Adrenal gland (tissue), 12 donors: ENCODE data around the gene PRR18. TPM values are rescaled to one million over a fixed set of nuclear protein-coding genes. Genes with fewer than 3 reads are reported as not detected.
"Not testable (repeated sequence)": the region's sequence is repeated elsewhere in the genome, so short reads cannot be mapped to it uniquely, and the experiment has no call there.

ENCODE experiments used
- DNase-seq, 7 donors: peaks; one replicate each; pipeline ENCODE4 v3.0.0-alpha.2; 2019 to 2020
- H3K27ac ChIP-seq, 5 donors: fragments of 200-600 bp; sonication (generic) in 4 of 5; 1 replicate in 3 of 5; 2 replicates in 2 of 5; pipeline versions ENCODE4 v1.5.1 to v1.8.0; 2016 to 2020; ENCODE audit warnings: mild to moderate bottlenecking in 1 of 5
- H3K27me3 ChIP-seq: fragments of 200-600 bp; 2 replicates; pipeline ENCODE4 v1.8.0; 2021
- H3K36me3 ChIP-seq, 2 donors: fragments of 200-600 bp; replicated peaks in 1 of 2; 1 replicate in 1 of 2; 2 replicates in 1 of 2; pipeline versions ENCODE4 v1.5.1 to v1.8.0; 2018 to 2022
- H3K4me1 ChIP-seq, 2 donors: fragments of 200-600 bp; replicated peaks in 1 of 2; 1 replicate in 1 of 2; 2 replicates in 1 of 2; pipeline versions ENCODE4 v1.5.1 to v1.8.0; 2018 to 2021
- H3K4me3 ChIP-seq, 4 donors: fragments of 200-600 bp; sonication (generic) in 3 of 4; one replicate each; pipeline ENCODE4 v1.5.1; 2016 to 2018
- H3K9me3 ChIP-seq, 3 donors: fragments of 200-600 bp; sonication (generic) in 1 of 3; replicated peaks in 1 of 3; 1 replicate in 2 of 3; 2 replicates in 1 of 3; pipeline versions ENCODE4 v1.5.1 to v1.8.0; 2016 to 2021
- POLR2A ChIP-seq, 2 donors: fragments of 450-650 bp; IDR thresholded peaks; one replicate each; pipeline ENCODE4 v1.6.1; 2017; ENCODE audit warnings: antibody characterized with exemption in 2 of 2, mild to moderate bottlenecking in 2 of 2, moderate library complexity in 1 of 2
- WGBS, 4 donors: extraction: QIAGEN DNeasy Blood & Tissue Kit in 2 of 4; methylation state at CpG; one replicate each; pipeline versions ENCODE4 v1.1.5 to v1.1.7; 2013 to 2017; 5-methylcytosine and 5-hydroxymethylcytosine counted together
- intact Hi-C, 2 donors: fragments of 100-400 bp; cut with DNase I; formaldehyde crosslinking; loops; one replicate each; pipeline versions ENCODE4 v1.14.1 to v1.15.0; 2022 to 2023
- polyA plus RNA-seq, 3 donors: library from polyadenylated mRNA; stranded (reverse); fragments of 200-250 nt in 2 of 3; fragments of 350-450 nt in 1 of 3; fragmentation: Illumina TruSeq in 1 of 3; extraction: RNeasy Lipid Tissue Mini Kit (QIAGEN cat#74804) in 1 of 3; gene quantifications; one replicate each; pipeline ENCODE4 v1.2.3, GENCODE V29; 2013 to 2014
- total RNA-seq, 9 donors: library from RNA; depleted of rRNA in 4 of 9; stranded (reverse); fragments of >200 nt in 4 of 9; fragments of 120-200 nt in 1 of 9; fragmentation: NEBNext Ultra II Directional in 1 of 9; extraction: Animal tissue kit (Norgen Biotek cat#: 25700) in 1 of 9; gene quantifications; one replicate each; pipeline versions ENCODE4 v1.1.0 to v1.2.4, GENCODE V29; 2013 to 2023
- TF ChIP-seq, protein P1 (sequence below), 6 experiments: fragments of 450-650 bp in 4 of 6; fragments of 200-600 bp in 2 of 6; sonication (generic) in 1 of 6; IDR thresholded peaks; 1 replicate in 5 of 6; 2 replicates in 1 of 6; pipeline versions ENCODE4 v1.5.1 to v1.8.0; 2016 to 2021; ENCODE audit warnings: antibody characterized with exemption in 6 of 6, mild to moderate bottlenecking in 2 of 6, moderate library complexity in 1 of 6
- donor health status: healthy with polysubstance abuse.
- donor health status: Bipolar disorder and iron deficiency.
- donor health status: DM: yes; HTN: yes; CAD: no.
- donor health status: DM: no; HTN: no; CAD: no.
- donor health status: DM: no; HTN: no; CAD: no.
- donor health status: DM: yes; HTN: yes; CAD: no.

PRR18 gene
- total and polyA plus RNA-seq, 12 donors, result 0.07 to 0.60 (median 0.07) TPM; not detected in 9

DNA sequence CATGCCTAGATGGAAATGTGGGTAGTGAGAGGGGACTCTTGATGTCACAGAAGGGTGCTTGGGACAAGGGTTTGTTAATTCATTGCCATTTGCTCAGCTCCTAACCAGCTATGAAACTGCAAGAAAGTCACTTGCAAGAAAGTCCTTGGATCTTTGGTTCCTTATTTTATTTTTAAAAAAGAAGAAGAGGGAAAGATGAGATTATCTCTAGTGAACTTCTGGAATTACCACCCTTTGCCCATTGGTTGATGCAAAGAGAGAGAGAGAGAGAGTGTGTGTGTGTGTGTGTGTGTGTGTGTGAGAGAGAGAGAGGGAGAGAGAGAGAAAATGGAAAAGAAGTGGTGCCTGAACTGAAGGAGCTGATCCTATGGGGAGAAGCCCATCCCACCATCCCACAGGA, 38.8 kb upstream of the PRR18 start:
- Histone ChIP-seq H3K36me3 (no peaks in the 10 kb centered on the region), H3K9me3 (no peaks in the 10 kb centered on the region), H3K27me3 (no peaks in the 10 kb centered on the region), H3K4me3 (no peak overlapping the region), H3K27ac (no peak overlapping the region), H3K4me1 (peaks cover 5% of the 10 kb centered on the region in 2 donors)
- intact Hi-C loops, result no loop called here
- TF ChIP-seq, protein P1, sequence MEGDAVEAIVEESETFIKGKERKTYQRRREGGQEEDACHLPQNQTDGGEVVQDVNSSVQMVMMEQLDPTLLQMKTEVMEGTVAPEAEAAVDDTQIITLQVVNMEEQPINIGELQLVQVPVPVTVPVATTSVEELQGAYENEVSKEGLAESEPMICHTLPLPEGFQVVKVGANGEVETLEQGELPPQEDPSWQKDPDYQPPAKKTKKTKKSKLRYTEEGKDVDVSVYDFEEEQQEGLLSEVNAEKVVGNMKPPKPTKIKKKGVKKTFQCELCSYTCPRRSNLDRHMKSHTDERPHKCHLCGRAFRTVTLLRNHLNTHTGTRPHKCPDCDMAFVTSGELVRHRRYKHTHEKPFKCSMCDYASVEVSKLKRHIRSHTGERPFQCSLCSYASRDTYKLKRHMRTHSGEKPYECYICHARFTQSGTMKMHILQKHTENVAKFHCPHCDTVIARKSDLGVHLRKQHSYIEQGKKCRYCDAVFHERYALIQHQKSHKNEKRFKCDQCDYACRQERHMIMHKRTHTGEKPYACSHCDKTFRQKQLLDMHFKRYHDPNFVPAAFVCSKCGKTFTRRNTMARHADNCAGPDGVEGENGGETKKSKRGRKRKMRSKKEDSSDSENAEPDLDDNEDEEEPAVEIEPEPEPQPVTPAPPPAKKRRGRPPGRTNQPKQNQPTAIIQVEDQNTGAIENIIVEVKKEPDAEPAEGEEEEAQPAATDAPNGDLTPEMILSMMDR (IDR thresholded peaks at IDR 0.05), result no peak
- TF ChIP-seq POLR2A (IDR thresholded peaks at IDR 0.05), result no peak
- no peak for DNase-seq

DNA sequence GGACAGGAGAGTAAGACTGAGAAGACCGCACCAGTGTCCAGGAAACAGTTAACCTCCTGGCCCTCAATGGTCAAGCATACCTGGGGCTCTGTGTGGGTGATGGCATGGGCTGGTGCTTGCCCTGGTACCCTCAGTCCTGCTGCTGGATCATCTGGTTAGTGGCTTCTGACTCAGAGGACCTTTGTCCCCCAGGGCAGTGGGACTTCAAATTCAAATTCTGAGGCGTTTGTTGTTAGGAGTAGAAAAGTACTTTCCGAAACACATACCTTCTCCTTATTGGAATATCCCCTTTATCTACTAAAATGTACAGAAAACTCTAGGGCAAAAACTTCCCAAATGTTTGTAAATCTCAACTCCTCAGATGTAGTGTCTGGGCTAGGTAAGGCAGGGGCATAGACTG, 38.3 kb upstream of the PRR18 start:
- Histone ChIP-seq H3K27me3 (no peaks in the 10 kb centered on the region), H3K27ac (no peak overlapping the region), H3K36me3 (no peaks in the 10 kb centered on the region), H3K4me1 (peaks cover 6 to 7% of the 10 kb centered on the region in 2 donors), H3K9me3 (no peaks in the 10 kb centered on the region), H3K4me3 (no peak overlapping the region)
- TF ChIP-seq POLR2A (IDR thresholded peaks at IDR 0.05), result no peak
- TF ChIP-seq, protein P1 (IDR thresholded peaks at IDR 0.05), result no peak
- no peak for DNase-seq
- WGBS, 4 donors, result 86 to 88% (median 87%) methylated on average over 3 of the region's 3 CpGs
- intact Hi-C loops, result no loop called here

DNA sequence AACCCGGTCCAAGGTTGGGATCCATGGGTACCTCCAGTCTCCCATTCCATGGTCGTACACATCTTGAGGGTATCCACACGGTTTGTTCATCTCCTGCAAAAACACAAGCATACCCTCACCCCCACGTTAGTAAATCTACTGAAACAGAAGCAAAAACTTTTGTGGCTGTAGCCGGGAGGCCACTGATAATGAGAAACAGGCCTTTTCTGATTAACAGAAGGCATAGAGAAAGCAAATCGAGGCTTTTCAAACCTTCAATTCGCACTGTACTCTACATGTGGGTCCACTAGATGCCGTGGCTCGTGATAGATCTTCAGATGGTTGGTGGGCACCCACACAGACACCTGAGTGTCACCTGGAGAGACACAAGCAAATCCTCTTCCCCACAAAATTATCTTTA, 37.5 kb upstream of the PRR18 start:
- 79 to 85% (median 83%) methylated on average over 9 of the region's 9 CpGs for WGBS, 4 donors
- H3K9me3 ChIP-seq, intact Hi-C loops, H3K4me3 ChIP-seq, H3K27me3 ChIP-seq, DNase-seq, H3K36me3 ChIP-seq, H3K27ac ChIP-seq: not testable (repeated sequence)
- peaks cover 14 to 15% of the 10 kb centered on the region in 2 donors for H3K4me1 ChIP-seq

DNA sequence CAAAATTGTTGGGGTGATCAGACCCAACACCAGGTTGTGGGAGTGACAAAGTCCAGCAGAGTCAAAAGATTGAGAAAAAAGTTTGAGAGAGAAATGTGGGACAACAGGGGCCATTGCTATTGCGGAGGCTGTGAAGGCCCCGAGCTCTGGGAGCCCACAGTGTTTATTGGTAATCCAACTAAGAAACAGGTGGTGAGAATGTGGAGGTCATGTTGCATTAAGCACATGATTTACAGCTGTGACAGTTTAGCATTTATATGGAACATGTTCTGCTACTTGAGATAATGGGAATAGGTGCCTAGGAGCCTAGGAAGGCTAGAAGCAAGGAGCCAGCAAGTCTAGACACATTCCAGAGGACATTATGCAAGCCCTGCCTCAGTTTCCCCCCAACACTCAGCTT, 36.7 kb upstream of the PRR18 start:
- intact Hi-C loops, H3K27me3 ChIP-seq, H3K9me3 ChIP-seq, DNase-seq, H3K36me3 ChIP-seq, H3K4me3 ChIP-seq, H3K27ac ChIP-seq: not testable (repeated sequence)
- peaks cover 14 to 22% of the 10 kb centered on the region in 2 donors for H3K4me1 ChIP-seq
- 88 to 96% (median 92%) methylated on average over 2 of the region's 2 CpGs for WGBS, 4 donors

DNA sequence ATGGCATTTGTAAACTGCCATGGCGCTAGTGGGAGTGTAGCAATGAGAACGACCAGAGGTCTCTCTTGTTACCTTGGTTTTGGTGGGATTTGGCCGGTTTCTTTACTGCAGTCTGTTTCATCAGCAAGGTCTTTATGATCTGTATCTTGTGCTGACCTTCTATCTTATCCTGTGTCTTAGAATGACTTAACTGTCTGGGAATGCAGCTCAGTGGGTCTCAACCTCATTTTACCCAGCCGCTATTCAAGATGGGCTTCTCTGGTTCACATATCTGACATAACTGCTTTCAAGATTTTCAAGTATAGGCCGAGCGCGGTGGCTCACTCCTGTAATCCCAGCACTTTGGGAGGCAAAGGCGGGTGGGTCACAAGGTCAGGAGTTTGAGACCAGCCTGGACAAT, 36.0 kb upstream of the PRR18 start:
- Histone ChIP-seq H3K9me3 (no peaks in the 10 kb centered on the region), H3K4me3 (no peak overlapping the region), H3K4me1 (peaks cover 14 to 28% of the 10 kb centered on the region in 2 donors), H3K27me3 (no peaks in the 10 kb centered on the region), H3K36me3 (no peaks in the 10 kb centered on the region), H3K27ac (no peak overlapping the region)
- TF ChIP-seq POLR2A (IDR thresholded peaks at IDR 0.05), result no peak
- TF ChIP-seq, protein P1 (IDR thresholded peaks at IDR 0.05), result no peak
- no peak for DNase-seq
- 78 to 91% (median 87%) methylated on average over 8 of the region's 8 CpGs for WGBS, 4 donors
- intact Hi-C loops, result no loop called here
